ENCODE measurements around the gene SERPINA9. TPM values are rescaled to one million over a fixed set of nuclear protein-coding genes. Genes with fewer than 3 reads are reported as not detected.

Gene SERPINA9
- total and polyA plus RNA-seq, 2 experiments from 2014 or later = 0.60 TPM; not detected in 1

DNA sequence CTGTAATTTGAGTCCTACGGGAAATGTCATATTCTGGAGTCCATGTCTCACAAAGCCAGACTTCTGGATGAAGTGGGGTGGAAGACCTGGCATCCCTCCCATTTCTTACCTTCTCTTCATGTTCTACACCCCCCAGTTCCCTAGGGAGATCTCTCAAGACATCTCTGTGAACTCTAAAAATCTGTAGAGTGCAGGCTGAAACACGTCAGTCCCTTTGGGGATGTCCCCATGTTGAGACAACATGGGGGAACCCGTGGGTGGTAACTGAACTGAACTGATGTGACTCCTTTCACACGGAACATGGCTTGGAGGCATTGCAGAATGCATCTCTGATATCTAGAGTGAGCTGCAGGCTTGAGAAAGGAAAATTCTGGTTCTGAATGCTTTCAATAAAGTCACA, 18.1 kb upstream of the SERPINA9 start:
- no peak overlapping the region for H3K4me3 ChIP-seq
- H2AFZ ChIP-seq = no peak overlapping the region
- H3K9me2 ChIP-seq (replicated peaks; ENCODE audit: insufficient read depth) = no peaks in the 10 kb centered on the region
- no peaks in the 10 kb centered on the region for H3K36me3 ChIP-seq (replicated peaks; ENCODE audit: insufficient read depth, low read depth)
- H3K79me2 ChIP-seq = no peaks in the 10 kb centered on the region
- no peak for DNase-seq (ENCODE audit: low spot score)
- H3K4me2 ChIP-seq = no peak overlapping the region
- no peaks in the 10 kb centered on the region for H3K4me1 ChIP-seq (ENCODE audit: insufficient read depth)
- H3K27me3 ChIP-seq = no peaks in the 10 kb centered on the region
- H3K27ac ChIP-seq = no peak overlapping the region
- no peaks in the 10 kb centered on the region for H3K9me3 ChIP-seq (ENCODE audit: low read depth)
- H4K20me1 ChIP-seq (ENCODE audit: insufficient read depth, poor library complexity, severe bottlenecking) = no peaks in the 10 kb centered on the region
- WGBS (ENCODE audit: low lambda C conversion rate, missing lambda C conversion rate) = 83% methylated on average over 4 of the region's 4 CpGs
- TF ChIP-seq EZH2phosphoT487 (IDR thresholded peaks at IDR 0.05; ENCODE audit: low read depth, severe bottlenecking, unreplicated experiment) (no peak), EZH2 (IDR thresholded peaks at IDR 0.05; ENCODE audit: borderline replicate concordance) (no peak)
- TF ChIP-seq, protein P1, sequence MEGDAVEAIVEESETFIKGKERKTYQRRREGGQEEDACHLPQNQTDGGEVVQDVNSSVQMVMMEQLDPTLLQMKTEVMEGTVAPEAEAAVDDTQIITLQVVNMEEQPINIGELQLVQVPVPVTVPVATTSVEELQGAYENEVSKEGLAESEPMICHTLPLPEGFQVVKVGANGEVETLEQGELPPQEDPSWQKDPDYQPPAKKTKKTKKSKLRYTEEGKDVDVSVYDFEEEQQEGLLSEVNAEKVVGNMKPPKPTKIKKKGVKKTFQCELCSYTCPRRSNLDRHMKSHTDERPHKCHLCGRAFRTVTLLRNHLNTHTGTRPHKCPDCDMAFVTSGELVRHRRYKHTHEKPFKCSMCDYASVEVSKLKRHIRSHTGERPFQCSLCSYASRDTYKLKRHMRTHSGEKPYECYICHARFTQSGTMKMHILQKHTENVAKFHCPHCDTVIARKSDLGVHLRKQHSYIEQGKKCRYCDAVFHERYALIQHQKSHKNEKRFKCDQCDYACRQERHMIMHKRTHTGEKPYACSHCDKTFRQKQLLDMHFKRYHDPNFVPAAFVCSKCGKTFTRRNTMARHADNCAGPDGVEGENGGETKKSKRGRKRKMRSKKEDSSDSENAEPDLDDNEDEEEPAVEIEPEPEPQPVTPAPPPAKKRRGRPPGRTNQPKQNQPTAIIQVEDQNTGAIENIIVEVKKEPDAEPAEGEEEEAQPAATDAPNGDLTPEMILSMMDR (IDR thresholded peaks at IDR 0.05; ENCODE audit: poor library complexity) = no peak

- H3K36me3 ChIP-seq (replicated peaks; ENCODE audit: insufficient read depth, low read depth) = no peaks in the 10 kb centered on the region
- no peak overlapping the region for H3K27ac ChIP-seq
- DNase-seq (ENCODE audit: low spot score) = no peak
- no peak overlapping the region for H2AFZ ChIP-seq
- no peaks in the 10 kb centered on the region for H3K9me2 ChIP-seq (replicated peaks; ENCODE audit: insufficient read depth)
- no peaks in the 10 kb centered on the region for H3K27me3 ChIP-seq
- H3K9me3 ChIP-seq (ENCODE audit: low read depth) = no peaks in the 10 kb centered on the region
- H4K20me1 ChIP-seq (ENCODE audit: insufficient read depth, poor library complexity, severe bottlenecking) = no peaks in the 10 kb centered on the region
- no peaks in the 10 kb centered on the region for H3K4me1 ChIP-seq (ENCODE audit: insufficient read depth)
- no peak overlapping the region for H3K4me3 ChIP-seq
- no peak overlapping the region for H3K4me2 ChIP-seq
- H3K79me2 ChIP-seq = no peaks in the 10 kb centered on the region
- WGBS (ENCODE audit: low lambda C conversion rate, missing lambda C conversion rate) = 56% methylated on average over 4 of the region's 4 CpGs
- TF ChIP-seq, protein P1 (IDR thresholded peaks at IDR 0.05; ENCODE audit: poor library complexity) = no peak
- TF ChIP-seq EZH2 (IDR thresholded peaks at IDR 0.05; ENCODE audit: borderline replicate concordance) = no peak
- no peak for TF ChIP-seq EZH2phosphoT487 (IDR thresholded peaks at IDR 0.05; ENCODE audit: low read depth, severe bottlenecking, unreplicated experiment)
These were observed 15.5 kb upstream of the SERPINA9 start for GRCh38 chr14:94491511-94491910.

GRCh38 chr14:94489336-94489735, 13.3 kb upstream of the SERPINA9 start:
- no peak for TF ChIP-seq EZH2 (IDR thresholded peaks at IDR 0.05; ENCODE audit: borderline replicate concordance)
- TF ChIP-seq, protein P1 (IDR thresholded peaks at IDR 0.05; ENCODE audit: poor library complexity) = no peak
- TF ChIP-seq EZH2phosphoT487 (IDR thresholded peaks at IDR 0.05; ENCODE audit: low read depth, severe bottlenecking, unreplicated experiment) = no peak
- H2AFZ ChIP-seq = no peak overlapping the region
- peaks cover 3% of the 10 kb centered on the region for H3K4me1 ChIP-seq (ENCODE audit: insufficient read depth)
- no peaks in the 10 kb centered on the region for H3K79me2 ChIP-seq
- 88% methylated on average over 11 of the region's 11 CpGs for WGBS (ENCODE audit: low lambda C conversion rate, missing lambda C conversion rate)
- no peak overlapping the region for H3K4me2 ChIP-seq
- no peaks in the 10 kb centered on the region for H3K36me3 ChIP-seq (replicated peaks; ENCODE audit: insufficient read depth, low read depth)
- H4K20me1 ChIP-seq (ENCODE audit: insufficient read depth, poor library complexity, severe bottlenecking) = no peaks in the 10 kb centered on the region
- no peak overlapping the region for H3K4me3 ChIP-seq
- H3K9me3 ChIP-seq (ENCODE audit: low read depth) = no peaks in the 10 kb centered on the region
- H3K9me2 ChIP-seq (replicated peaks; ENCODE audit: insufficient read depth) = no peaks in the 10 kb centered on the region
- DNase-seq (ENCODE audit: low spot score) = no peak
- H3K27ac ChIP-seq = no peak overlapping the region
- no peaks in the 10 kb centered on the region for H3K27me3 ChIP-seq

DNA sequence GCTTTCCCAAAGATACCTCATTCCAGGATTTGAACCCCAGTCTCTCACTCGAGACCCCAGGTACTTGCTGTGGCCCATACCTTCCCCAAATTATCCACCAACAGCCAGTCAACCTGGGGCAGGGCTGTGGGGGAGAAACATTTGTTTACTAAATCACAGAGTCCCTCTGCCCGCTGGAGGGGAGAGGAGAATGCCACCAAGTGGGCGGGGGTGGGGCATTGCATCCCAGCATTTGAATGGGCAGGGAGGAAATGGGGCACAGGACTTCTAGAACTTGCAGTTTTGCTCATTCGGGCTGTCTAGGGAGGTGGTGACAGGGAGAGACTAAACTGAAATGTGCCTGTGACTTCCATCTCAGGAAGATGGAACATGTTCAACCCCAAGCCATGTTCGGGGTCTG, 10.9 kb upstream of the SERPINA9 start:
- Histone ChIP-seq H3K4me2 (peak overlapping the region; percentile 70), H3K27ac (no peak overlapping the region), H3K27me3 (no peaks in the 10 kb centered on the region), H4K20me1 (ENCODE audit: insufficient read depth, poor library complexity, severe bottlenecking) (no peaks in the 10 kb centered on the region), H3K9me3 (ENCODE audit: low read depth) (no peaks in the 10 kb centered on the region), H2AFZ (peak overlapping the region; percentile 22), H3K4me1 (ENCODE audit: insufficient read depth) (peaks cover 3% of the 10 kb centered on the region), H3K36me3 (replicated peaks; ENCODE audit: insufficient read depth, low read depth) (no peaks in the 10 kb centered on the region), H3K4me3 (no peak overlapping the region), H3K9me2 (replicated peaks; ENCODE audit: insufficient read depth) (no peaks in the 10 kb centered on the region), H3K79me2 (no peaks in the 10 kb centered on the region)
- TF ChIP-seq, protein P1 (IDR thresholded peaks at IDR 0.05; ENCODE audit: poor library complexity) = no peak
- TF ChIP-seq EZH2 (IDR thresholded peaks at IDR 0.05; ENCODE audit: borderline replicate concordance) (no peak), EZH2phosphoT487 (IDR thresholded peaks at IDR 0.05; ENCODE audit: low read depth, severe bottlenecking, unreplicated experiment) (no peak)
- 40% methylated on average over 5 of the region's 5 CpGs for WGBS (ENCODE audit: low lambda C conversion rate, missing lambda C conversion rate)
- no peak for DNase-seq (ENCODE audit: low spot score)

Data from hepatocyte (in vitro differentiated cells).